ENCODE results near the gene DTNB. TPM values are rescaled to one million over a fixed set of nuclear protein-coding genes. Genes with fewer than 3 reads are reported as not detected.

DTNB gene
- polyA plus RNA-seq, 1 donor from 2014 or later: 22.5 TPM

- Histone ChIP-seq H3K27ac (ENCODE audit: low read length) (no peak overlapping the region), H3F3A (ENCODE audit: insufficient read depth, low read length, poor library complexity, severe bottlenecking) (no peaks in the 10 kb centered on the region), H2AFZ (ENCODE audit: low read depth, low read length) (no peak overlapping the region), H3K9ac (ENCODE audit: low read length) (no peak overlapping the region), H3K27me3 (ENCODE audit: insufficient read depth, low read depth, low read length) (no peaks in the 10 kb centered on the region), H3K9me3 (ENCODE audit: low read length) (no peaks in the 10 kb centered on the region), H3K36me3 (ENCODE audit: insufficient read depth, low read length) (no peaks in the 10 kb centered on the region), H3K4me3 (ENCODE audit: low read length) (no peak overlapping the region), H3K79me2 (replicated peaks; ENCODE audit: insufficient read depth, low read length) (no peaks in the 10 kb centered on the region), H4K20me1 (ENCODE audit: insufficient read depth) (no peaks in the 10 kb centered on the region), H3K4me2 (ENCODE audit: low read length) (no peak overlapping the region), H3K9me2 (ENCODE audit: insufficient read depth, low read length) (no peaks in the 10 kb centered on the region)
- TF ChIP-seq REST (IDR thresholded peaks at IDR 0.05; ENCODE audit: borderline replicate concordance) (no peak), EZH2 (IDR thresholded peaks at IDR 0.05; ENCODE audit: borderline replicate concordance, insufficient read depth, low read length, poor library complexity, severe bottlenecking) (no peak), MXI1 (conservative IDR thresholded peaks at IDR 0.05; ENCODE audit: poor library complexity, severe bottlenecking) (no peak), CTCF (IDR thresholded peaks at IDR 0.05; ENCODE audit: poor library complexity, severe bottlenecking) (no peak), TAF1 (IDR thresholded peaks at IDR 0.05; ENCODE audit: low read depth) (no peak), SMC3 (conservative IDR thresholded peaks at IDR 0.05; ENCODE audit: poor library complexity) (no peak), POLR2AphosphoS5 (IDR thresholded peaks at IDR 0.05) (no peak), EP300 (conservative IDR thresholded peaks at IDR 0.05; ENCODE audit: poor library complexity, severe bottlenecking) (no peak), RAD21 (conservative IDR thresholded peaks at IDR 0.05) (no peak)
Measured at GRCh38 chr2:25720575-25720974, 47.2 kb upstream of the DTNB start.

- Histone ChIP-seq H2AFZ (ENCODE audit: low read depth, low read length) (no peak overlapping the region), H4K20me1 (ENCODE audit: insufficient read depth) (no peaks in the 10 kb centered on the region), H3K4me2 (ENCODE audit: low read length) (no peak overlapping the region), H3K27me3 (ENCODE audit: insufficient read depth, low read depth, low read length) (no peaks in the 10 kb centered on the region), H3K9me3 (ENCODE audit: low read length) (no peaks in the 10 kb centered on the region), H3K9ac (ENCODE audit: low read length) (no peak overlapping the region), H3K27ac (ENCODE audit: low read length) (no peak overlapping the region), H3K4me3 (ENCODE audit: low read length) (no peak overlapping the region), H3K9me2 (ENCODE audit: insufficient read depth, low read length) (no peaks in the 10 kb centered on the region), H3K36me3 (ENCODE audit: insufficient read depth, low read length) (no peaks in the 10 kb centered on the region), H3F3A (ENCODE audit: insufficient read depth, low read length, poor library complexity, severe bottlenecking) (no peaks in the 10 kb centered on the region), H3K79me2 (replicated peaks; ENCODE audit: insufficient read depth, low read length) (no peaks in the 10 kb centered on the region)
- no peak for TF ChIP-seq SMC3 (conservative IDR thresholded peaks at IDR 0.05; ENCODE audit: poor library complexity)
- TF ChIP-seq CTCF (IDR thresholded peaks at IDR 0.05; ENCODE audit: poor library complexity, severe bottlenecking): no peak
- TF ChIP-seq RAD21 (conservative IDR thresholded peaks at IDR 0.05): no peak
- TF ChIP-seq REST (IDR thresholded peaks at IDR 0.05; ENCODE audit: borderline replicate concordance): no peak
- TF ChIP-seq TAF1 (IDR thresholded peaks at IDR 0.05; ENCODE audit: low read depth): no peak
- no peak for TF ChIP-seq MXI1 (conservative IDR thresholded peaks at IDR 0.05; ENCODE audit: poor library complexity, severe bottlenecking)
- TF ChIP-seq POLR2AphosphoS5 (IDR thresholded peaks at IDR 0.05): no peak
- TF ChIP-seq EP300 (conservative IDR thresholded peaks at IDR 0.05; ENCODE audit: poor library complexity, severe bottlenecking): no peak
- TF ChIP-seq EZH2 (IDR thresholded peaks at IDR 0.05; ENCODE audit: borderline replicate concordance, insufficient read depth, low read length, poor library complexity, severe bottlenecking): no peak
Measured at GRCh38 chr2:25714740-25715139, 41.4 kb upstream of the DTNB start.
